Measurements from ENCODE around the gene SIGLEC6. TPM values are rescaled to one million over a fixed set of nuclear protein-coding genes. Genes with fewer than 3 reads are reported as not detected.

SIGLEC6 gene
- not detected in 5 replicates for total RNA-seq (2022; extraction: Qiagen RNA extraction)

GRCh38 chr19:51531349-51532315, at the start of gene SIGLEC6:
TSS of gene SIGLEC6 (minus strand) at chr19:51531670. CDS start at chr19:51531648, 22 bp downstream.

GRCh38 chr19:51570962-51571575, 39.6 kb upstream of the SIGLEC6 start, which contains the start of gene ZNF175:
TSS of gene ZNF175 (plus strand) at chr19:51571283. CDS start at chr19:51573330, 2,047 bp downstream.

GRCh38 chr19:51501594-51502263, 29.7 kb downstream of the SIGLEC6 start, which contains the start of gene SIGLEC12:
TSS of gene SIGLEC12 (minus strand) at chr19:51501800. CDS start at chr19:51501733, 67 bp downstream.

GRCh38 chr19:51478381-51479234, 52.9 kb downstream of the SIGLEC6 start, which contains the start of gene CEACAM18:
TSS of gene CEACAM18 (plus strand) at chr19:51478539.

Other genes starting within 250 kb of the SIGLEC6 start
- 0.05 to 0.12 TPM (median 0.08 TPM) in 5 replicates for gene IGLON5, start 220.0 kb downstream of the SIGLEC6 start, total RNA-seq (2022; extraction: Qiagen RNA extraction)
- gene VSIG10L, start 189.5 kb downstream of the SIGLEC6 start, total RNA-seq (2022; extraction: Qiagen RNA extraction) = 10.3 to 16.2 TPM (median 14.5 TPM) in 5 replicates
- gene ETFB, start 165.3 kb downstream of the SIGLEC6 start, total RNA-seq (2022; extraction: Qiagen RNA extraction) = 249 to 269 TPM (median 260 TPM) in 5 replicates
- gene CLDND2, start 162.7 kb downstream of the SIGLEC6 start, total RNA-seq (2022; extraction: Qiagen RNA extraction) = 3.3 to 16.0 TPM (median 13.1 TPM) in 5 replicates
- not detected in 5 replicates for gene NKG7, start 159.0 kb downstream of the SIGLEC6 start, total RNA-seq (2022; extraction: Qiagen RNA extraction)
- not detected in 5 replicates for gene LIM2, start 143.7 kb downstream of the SIGLEC6 start, total RNA-seq (2022; extraction: Qiagen RNA extraction)
- not detected in 5 replicates for gene C19orf84, start 141.1 kb downstream of the SIGLEC6 start, total RNA-seq (2022; extraction: Qiagen RNA extraction)
- 0.02 to 0.03 TPM in 2 of 5 replicates, not detected in the others for gene SIGLEC10, start 114.0 kb downstream of the SIGLEC6 start, total RNA-seq (2022; extraction: Qiagen RNA extraction)
- gene SIGLEC8, start 73.2 kb downstream of the SIGLEC6 start, total RNA-seq (2022; extraction: Qiagen RNA extraction) = not detected in 5 replicates
- not detected in 5 replicates for gene CEACAM18, start 53.1 kb downstream of the SIGLEC6 start, total RNA-seq (2022; extraction: Qiagen RNA extraction)
- not detected in 5 replicates for gene SIGLEC12, start 29.9 kb downstream of the SIGLEC6 start, total RNA-seq (2022; extraction: Qiagen RNA extraction)
- 3.3 to 4.4 TPM (median 4.3 TPM) in 5 replicates for gene ZNF175, start 39.6 kb upstream of the SIGLEC6 start, total RNA-seq (2022; extraction: Qiagen RNA extraction)
- not detected in 5 replicates for gene SIGLEC5, start 98.7 kb upstream of the SIGLEC6 start, total RNA-seq (2022; extraction: Qiagen RNA extraction)
- gene SIGLEC14, start 115.2 kb upstream of the SIGLEC6 start, total RNA-seq (2022; extraction: Qiagen RNA extraction) = 0.08 to 0.15 TPM (median 0.08 TPM) in 3 of 5 replicates, not detected in the others
- 11.6 to 14.2 TPM (median 12.3 TPM) in 5 replicates for gene SPACA6, start 161.7 kb upstream of the SIGLEC6 start, total RNA-seq (2022; extraction: Qiagen RNA extraction)
- gene HAS1, start 192.3 kb upstream of the SIGLEC6 start, total RNA-seq (2022; extraction: Qiagen RNA extraction) = 0.03 TPM in 1 of 5 replicates, not detected in the others
- gene FPR1, start 220.2 kb upstream of the SIGLEC6 start, total RNA-seq (2022; extraction: Qiagen RNA extraction) = 0.09 to 0.19 TPM (median 0.15 TPM) in 5 replicates
- gene FPR2, start 229.5 kb upstream of the SIGLEC6 start, total RNA-seq (2022; extraction: Qiagen RNA extraction) = not detected in 5 replicates